Effector memory CD8-positive, alpha-beta T cell (primary cell): Measurements from ENCODE around the gene LAMC2.

Experiments
- ATAC-seq: fragments of 150-1000 bp; cut with Tn5 transposase; replicated peaks from 2 replicates; pipeline ENCODE4 v1.10.0; 2021; ENCODE audit warnings: mild to moderate bottlenecking, moderate library complexity
- DNase-seq, 3 experiments: peaks; one replicate each; pipeline ENCODE4 v3.0.0; 2021
- H3K27ac Mint-ChIP-seq, 2 donors: one replicate each; pipeline ENCODE4 v1.8.0; 2022; ENCODE audit warnings: mild to moderate bottlenecking in 2 of 2, mixed read lengths in 2 of 2, moderate library complexity in 2 of 2
- H3K27me3 Mint-ChIP-seq, 2 donors: one replicate each; pipeline ENCODE4 v1.8.0; 2022; ENCODE audit warnings: mixed read lengths in 2 of 2
- H3K36me3 Mint-ChIP-seq: one replicate; pipeline ENCODE4 v1.8.0; 2022; ENCODE audit warnings: mild to moderate bottlenecking, moderate library complexity, mixed read lengths; ENCODE audit not compliant: insufficient read depth
- H3K4me1 Mint-ChIP-seq, 2 donors: one replicate each; pipeline ENCODE4 v1.8.0; 2022; ENCODE audit warnings: low read depth in 2 of 2, mixed read lengths in 2 of 2
- H3K4me3 Mint-ChIP-seq, 2 donors: one replicate each; pipeline ENCODE4 v1.8.0; 2022; ENCODE audit warnings: mild to moderate bottlenecking in 2 of 2, mixed read lengths in 2 of 2, moderate library complexity in 2 of 2
- H3K9me3 Mint-ChIP-seq, 2 donors: one replicate each; pipeline ENCODE4 v1.8.0; 2022; ENCODE audit warnings: mixed read lengths in 2 of 2

Gene LAMC2

DNA sequence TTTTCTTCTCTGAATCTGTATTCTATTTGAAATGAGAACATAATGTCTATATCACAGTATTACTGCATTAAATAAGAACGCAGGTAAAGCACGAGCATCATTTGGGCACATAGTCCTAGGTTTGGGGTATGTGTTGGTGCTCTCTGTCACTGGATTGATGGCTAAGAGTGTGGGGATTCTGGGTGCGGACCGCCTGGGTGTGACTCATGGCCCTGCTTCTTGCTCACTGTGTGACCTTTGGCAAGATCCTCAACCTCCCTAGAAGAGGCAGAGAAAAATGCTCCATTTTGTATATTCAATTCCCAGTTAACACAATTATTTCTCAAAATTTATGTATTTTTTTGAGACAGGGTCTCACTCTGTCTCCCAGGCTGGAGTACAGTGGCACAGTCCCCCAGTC is 99.7 kb downstream of the LAMC2 start:
- ATAC-seq (no peak), DNase-seq (no peak)
- no peaks in the 10 kb centered on the region for H3K9me3 Mint-ChIP-seq
- peaks cover 0 to 2% of the 10 kb centered on the region in 2 donors for H3K4me1 Mint-ChIP-seq
- H3K4me3 Mint-ChIP-seq: no peak overlapping the region
- no peaks in the 10 kb centered on the region for H3K36me3 Mint-ChIP-seq
- no peak overlapping the region for H3K27ac Mint-ChIP-seq
- H3K27me3 Mint-ChIP-seq: peaks cover 46 to 73% of the 10 kb centered on the region in 2 donors

GRCh38 chr1:183287191-183287675 is 101.2 kb downstream of the LAMC2 start:
- Mint-ChIP-seq H3K4me3 (no peak overlapping the region), H3K36me3 (no peaks in the 10 kb centered on the region), H3K27ac (no peak overlapping the region), H3K27me3 (peaks cover 44 to 70% of the 10 kb centered on the region in 2 donors), H3K9me3 (no peaks in the 10 kb centered on the region), H3K4me1 (no peaks in the 10 kb centered on the region)
- ATAC-seq (no peak), DNase-seq (no peak)

GRCh38 chr1:183288583-183288982 is 102.5 kb downstream of the LAMC2 start:
- H3K4me1 Mint-ChIP-seq: no peaks in the 10 kb centered on the region
- DNase-seq (no peak), ATAC-seq (no peak)
- H3K9me3 Mint-ChIP-seq: no peaks in the 10 kb centered on the region
- H3K27me3 Mint-ChIP-seq: peaks cover 35 to 69% of the 10 kb centered on the region in 2 donors
- no peak overlapping the region for H3K27ac Mint-ChIP-seq
- no peaks in the 10 kb centered on the region for H3K36me3 Mint-ChIP-seq
- no peak overlapping the region for H3K4me3 Mint-ChIP-seq

- no peak for ATAC-seq
- Mint-ChIP-seq H3K27me3 (peaks cover 32 to 64% of the 10 kb centered on the region in 2 donors), H3K36me3 (no peaks in the 10 kb centered on the region), H3K9me3 (no peaks in the 10 kb centered on the region), H3K27ac (no peak overlapping the region), H3K4me3 (no peak overlapping the region), H3K4me1 (no peaks in the 10 kb centered on the region)
- DNase-seq: no peak
Observed at GRCh38 chr1:183289051-183289496, 103.0 kb downstream of the LAMC2 start.

DNA sequence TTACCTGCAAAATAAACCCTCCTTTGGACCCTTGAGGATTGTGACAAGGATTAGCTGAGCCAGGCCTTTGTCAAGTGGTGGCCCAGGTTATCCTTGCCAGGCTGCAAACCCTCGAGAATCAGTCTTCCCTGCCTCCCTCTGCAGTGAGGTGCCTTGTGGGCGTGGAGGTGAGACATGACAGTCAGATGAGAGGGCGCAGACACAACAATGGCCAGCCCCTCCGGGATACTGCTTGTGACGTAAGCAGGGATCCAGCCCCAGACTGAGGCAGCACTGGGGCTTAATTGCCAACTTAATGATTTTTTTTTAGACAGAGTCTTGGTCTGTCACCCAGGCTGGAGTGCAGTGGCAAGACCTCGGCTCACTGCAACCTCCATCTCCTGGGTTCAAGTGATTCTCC is 104.6 kb downstream of the LAMC2 start:
- DNase-seq (no peak), ATAC-seq (no peak)
- no peak overlapping the region for H3K27ac Mint-ChIP-seq
- no peaks in the 10 kb centered on the region for H3K36me3 Mint-ChIP-seq
- H3K9me3 Mint-ChIP-seq: no peaks in the 10 kb centered on the region
- H3K4me1 Mint-ChIP-seq: no peaks in the 10 kb centered on the region
- peaks cover 20 to 49% of the 10 kb centered on the region in 2 donors for H3K27me3 Mint-ChIP-seq
- no peak overlapping the region for H3K4me3 Mint-ChIP-seq

- Mint-ChIP-seq H3K27ac (no peak overlapping the region), H3K4me1 (no peaks in the 10 kb centered on the region), H3K4me3 (no peak overlapping the region), H3K36me3 (no peaks in the 10 kb centered on the region), H3K9me3 (no peaks in the 10 kb centered on the region), H3K27me3 (peaks cover 20 to 46% of the 10 kb centered on the region in 2 donors)
- ATAC-seq (no peak), DNase-seq (no peak)
Observed at GRCh38 chr1:183291216-183291762, 105.2 kb downstream of the LAMC2 start.

DNA sequence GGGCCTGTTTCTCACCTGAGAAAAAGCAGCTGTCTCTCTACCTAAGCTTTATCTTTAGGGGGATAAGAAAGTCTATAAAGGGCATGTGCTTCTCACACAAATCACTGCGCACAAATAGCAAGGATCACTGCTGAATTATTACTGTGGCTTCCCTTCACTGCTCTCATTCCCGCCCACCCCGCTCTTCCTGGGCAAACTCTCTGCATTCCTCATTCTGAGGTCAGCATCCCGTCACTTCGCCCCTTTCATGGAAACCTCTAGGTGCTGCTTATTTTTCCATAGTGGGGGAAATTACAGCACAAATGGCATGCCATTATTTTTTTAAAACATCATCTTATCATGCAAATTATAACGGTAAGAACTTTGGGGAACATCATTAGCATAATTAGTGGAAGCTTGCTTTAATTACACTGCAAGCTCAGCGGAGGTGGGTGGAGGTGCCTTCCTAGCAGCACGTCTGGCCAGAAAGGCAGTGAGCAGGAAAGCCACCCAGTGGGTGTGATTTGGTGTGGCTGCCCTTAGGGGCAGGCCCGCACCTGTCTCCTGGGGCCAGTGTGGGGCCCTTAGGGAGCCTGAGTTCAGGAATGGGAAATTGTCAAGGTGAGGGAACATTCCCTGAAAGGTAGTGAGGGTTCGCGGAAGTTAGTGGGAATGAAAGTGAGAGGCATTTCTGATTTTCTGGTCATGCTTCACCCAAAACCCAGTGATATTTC is 105.9 kb downstream of the LAMC2 start:
- no peak for DNase-seq
- no peaks in the 10 kb centered on the region for H3K36me3 Mint-ChIP-seq
- no peak for ATAC-seq
- H3K4me3 Mint-ChIP-seq: no peak overlapping the region
- H3K4me1 Mint-ChIP-seq: no peaks in the 10 kb centered on the region
- H3K9me3 Mint-ChIP-seq: no peaks in the 10 kb centered on the region
- H3K27ac Mint-ChIP-seq: no peak overlapping the region
- peaks cover 25 to 46% of the 10 kb centered on the region in 2 donors for H3K27me3 Mint-ChIP-seq

DNA sequence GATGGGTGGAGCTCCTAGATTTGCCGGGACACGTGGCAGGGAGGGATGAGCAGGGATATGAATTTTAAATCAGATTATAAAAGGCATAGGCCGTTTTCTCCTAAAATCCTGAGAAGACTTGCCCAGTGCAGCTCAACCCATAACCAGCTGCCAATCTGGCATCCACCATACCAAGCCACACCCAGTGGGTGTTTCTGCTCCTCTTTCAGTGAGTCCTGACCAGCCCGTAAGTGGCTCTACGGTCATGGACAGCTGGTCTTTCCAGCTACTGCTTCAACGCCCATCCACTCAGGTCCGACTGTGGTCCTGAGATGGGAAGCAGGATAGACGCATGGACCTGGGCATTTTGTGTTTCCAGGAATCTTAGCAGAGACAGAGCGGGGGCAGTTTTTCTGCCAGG is 107.2 kb downstream of the LAMC2 start:
- H3K36me3 Mint-ChIP-seq: no peaks in the 10 kb centered on the region
- H3K27ac Mint-ChIP-seq: no peak overlapping the region
- no peak overlapping the region for H3K4me3 Mint-ChIP-seq
- peaks cover 23 to 56% of the 10 kb centered on the region in 2 donors for H3K27me3 Mint-ChIP-seq
- DNase-seq: no peak
- no peaks in the 10 kb centered on the region for H3K9me3 Mint-ChIP-seq
- ATAC-seq: no peak
- no peaks in the 10 kb centered on the region for H3K4me1 Mint-ChIP-seq

- Mint-ChIP-seq H3K27me3 (peaks cover 16 to 52% of the 10 kb centered on the region in 2 donors), H3K4me3 (no peak overlapping the region), H3K36me3 (no peaks in the 10 kb centered on the region), H3K27ac (no peak overlapping the region), H3K9me3 (no peaks in the 10 kb centered on the region), H3K4me1 (no peaks in the 10 kb centered on the region)
- DNase-seq: no peak
- no peak for ATAC-seq
Observed at GRCh38 chr1:183293876-183294275, 107.8 kb downstream of the LAMC2 start.
